Measurements from ENCODE around the gene PCYOX1L.

Gene PCYOX1L, protein sequence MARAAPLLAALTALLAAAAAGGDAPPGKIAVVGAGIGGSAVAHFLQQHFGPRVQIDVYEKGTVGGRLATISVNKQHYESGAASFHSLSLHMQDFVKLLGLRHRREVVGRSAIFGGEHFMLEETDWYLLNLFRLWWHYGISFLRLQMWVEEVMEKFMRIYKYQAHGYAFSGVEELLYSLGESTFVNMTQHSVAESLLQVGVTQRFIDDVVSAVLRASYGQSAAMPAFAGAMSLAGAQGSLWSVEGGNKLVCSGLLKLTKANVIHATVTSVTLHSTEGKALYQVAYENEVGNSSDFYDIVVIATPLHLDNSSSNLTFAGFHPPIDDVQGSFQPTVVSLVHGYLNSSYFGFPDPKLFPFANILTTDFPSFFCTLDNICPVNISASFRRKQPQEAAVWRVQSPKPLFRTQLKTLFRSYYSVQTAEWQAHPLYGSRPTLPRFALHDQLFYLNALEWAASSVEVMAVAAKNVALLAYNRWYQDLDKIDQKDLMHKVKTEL

DNA sequence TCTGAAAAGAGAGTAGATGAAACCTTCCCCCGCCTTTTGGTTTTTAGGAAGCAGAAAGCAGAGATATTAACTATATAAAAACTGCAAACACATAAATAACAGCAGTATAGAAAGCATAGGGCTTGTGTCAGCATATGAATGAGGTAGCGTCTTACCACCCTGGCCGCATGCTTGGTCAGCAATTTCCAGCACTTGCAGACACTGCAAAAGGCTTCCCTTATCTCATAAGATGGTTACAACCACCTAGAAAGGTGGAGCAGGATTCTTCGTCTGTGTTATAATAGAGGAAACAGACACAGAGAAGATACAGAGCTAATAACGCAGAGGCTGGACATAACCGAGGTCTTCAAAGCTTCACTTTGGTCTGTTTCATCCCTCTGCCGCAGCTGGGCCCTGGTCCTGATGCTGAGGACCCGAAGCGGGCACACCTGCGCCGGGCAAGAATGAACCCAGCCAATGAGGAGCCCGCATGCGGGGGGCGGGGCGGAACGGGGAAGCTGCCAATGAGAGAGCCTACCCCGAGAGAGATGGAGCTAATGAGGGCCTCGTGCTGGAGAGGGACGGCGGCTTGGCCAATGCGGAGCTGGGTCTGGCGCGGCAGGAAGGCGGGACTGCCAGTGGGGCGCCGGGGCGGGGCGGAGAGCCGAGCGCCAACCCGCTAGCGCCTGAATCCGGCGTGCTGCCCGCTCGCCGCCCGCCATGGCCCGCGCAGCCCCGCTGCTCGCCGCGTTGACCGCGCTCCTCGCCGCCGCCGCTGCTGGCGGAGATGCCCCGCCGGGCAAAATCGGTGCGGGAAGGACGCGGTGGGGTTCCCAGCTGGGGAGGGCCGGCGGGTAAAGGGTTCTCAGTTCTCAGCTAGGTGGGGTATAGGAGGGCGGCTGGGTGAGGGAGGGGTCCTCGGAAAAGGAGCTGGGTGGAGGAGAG is at the start of gene PCYOX1L:
Gene PCYOX1L (plus strand): TSS at position 677 of the 924 bp plus-strand sequence. CDS start 23 bp downstream, at position 700.
- peak; percentile 87 for FAIRE-seq

DNA sequence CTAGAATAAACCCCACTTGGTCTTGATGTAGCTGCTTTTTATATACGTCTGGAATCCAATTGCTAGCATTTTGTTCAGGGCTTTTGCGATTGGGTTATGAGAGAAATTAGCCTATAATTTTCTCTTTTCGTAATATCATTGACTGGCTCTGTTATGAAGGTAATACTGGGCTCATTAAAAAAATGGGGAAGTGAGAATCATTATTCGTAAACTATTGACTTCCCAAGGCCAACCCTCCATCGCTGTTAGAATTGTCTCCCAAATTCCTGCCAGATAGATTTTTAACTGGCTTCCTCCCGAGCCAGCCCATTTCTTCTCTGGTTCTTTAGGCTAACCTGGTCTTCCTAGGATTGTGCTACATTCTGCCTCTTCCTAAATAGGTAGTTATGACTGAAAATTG is 48.5 kb upstream of the PCYOX1L start:
- DNase-seq (ENCODE audit: insufficient read length, low spot score), result no peak
- FAIRE-seq, result no peak

More for the DNA sequence above, at the start of gene PCYOX1L:
- DNase-seq (ENCODE audit: insufficient read length, low spot score), result peak; percentile 91

DNA sequence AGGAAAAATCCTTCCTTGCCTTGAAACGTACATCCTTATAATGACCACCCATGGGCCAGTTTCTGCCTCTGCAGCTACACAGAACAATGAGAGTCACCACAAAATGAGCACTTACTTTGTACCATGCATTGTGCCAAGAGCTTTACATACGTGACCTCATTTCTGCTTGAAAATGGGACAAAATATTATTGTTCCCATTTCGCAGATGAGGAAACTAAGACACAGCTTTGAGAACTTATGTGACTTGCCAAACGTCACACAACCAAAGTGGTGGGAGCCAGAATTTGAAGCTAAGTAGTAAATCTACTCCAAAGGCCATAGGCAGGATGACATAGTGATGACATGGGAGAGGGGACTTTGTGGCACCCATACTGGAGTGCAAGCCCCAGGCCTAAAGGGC is 47.4 kb upstream of the PCYOX1L start:
- no peak for FAIRE-seq
- no peak for DNase-seq (ENCODE audit: insufficient read length, low spot score)

DNA sequence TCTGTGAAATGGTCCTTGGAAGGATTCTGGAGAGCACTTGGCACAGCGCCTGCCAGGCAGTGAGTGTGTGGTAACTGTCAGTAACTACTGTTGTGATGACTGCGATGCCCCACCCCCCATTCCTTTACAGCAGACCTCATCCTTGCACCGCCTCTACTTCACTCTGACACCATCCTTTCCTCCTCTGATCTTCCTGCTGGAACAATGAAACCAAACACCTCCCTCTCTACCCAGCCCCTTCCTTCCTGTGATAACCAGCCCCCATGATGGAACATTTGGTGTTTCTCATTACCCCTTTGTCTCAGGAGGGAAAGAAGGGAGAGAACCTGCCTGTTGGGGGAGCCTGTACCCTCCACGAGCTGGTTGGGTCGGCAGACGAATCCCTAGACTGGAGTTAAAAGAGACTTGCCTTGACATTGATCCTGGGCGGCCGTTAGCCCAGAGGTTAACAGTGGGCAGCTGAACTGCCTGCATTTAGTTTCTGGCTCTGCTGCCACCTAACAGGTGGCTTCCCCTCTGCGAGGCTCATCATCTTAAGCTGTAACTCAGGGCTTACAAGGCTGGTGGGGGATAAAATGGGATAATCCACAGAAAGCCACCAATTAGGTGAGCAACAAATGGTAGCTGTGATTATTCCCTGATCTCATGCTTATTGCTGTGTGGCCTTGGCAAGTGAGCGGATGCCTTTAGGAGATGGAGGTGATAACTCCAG is 46.7 kb upstream of the PCYOX1L start:
- no peak for FAIRE-seq
- DNase-seq (ENCODE audit: insufficient read length, low spot score), result no peak

DNA sequence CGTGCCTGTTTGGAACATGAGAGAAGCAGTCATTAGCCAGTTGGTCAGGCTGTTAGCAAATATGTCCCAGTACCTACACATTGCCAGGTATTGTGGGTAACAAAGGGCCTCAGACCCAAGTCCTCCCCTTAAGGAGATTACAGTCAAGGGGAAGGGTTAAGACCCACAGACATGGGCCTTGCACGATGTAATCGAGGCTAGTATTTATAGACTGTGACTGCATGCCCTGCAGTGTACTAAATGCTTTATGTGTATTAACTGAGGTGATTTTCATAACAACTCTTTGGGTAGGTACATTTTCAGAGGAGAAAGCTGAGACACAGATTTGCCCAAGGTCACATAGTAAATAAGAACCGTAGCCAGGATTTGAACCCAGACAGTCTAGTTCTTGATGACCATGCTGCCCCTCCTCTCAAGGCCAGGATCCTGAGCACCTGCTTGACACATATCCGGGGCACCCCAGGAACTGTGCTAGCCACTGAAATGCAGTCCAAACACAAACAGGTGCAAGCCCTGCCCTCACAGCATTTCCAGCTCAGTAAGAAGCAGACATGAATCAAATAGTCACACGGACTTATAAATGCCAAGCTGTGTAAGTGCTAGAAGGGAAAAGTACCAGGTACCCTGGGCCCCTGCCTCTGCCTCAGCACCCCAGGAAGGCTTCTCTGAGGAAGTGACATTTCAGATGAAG is 44.5 kb upstream of the PCYOX1L start:
- DNase-seq (ENCODE audit: insufficient read length, low spot score) (no peak), FAIRE-seq (no peak)

DNA sequence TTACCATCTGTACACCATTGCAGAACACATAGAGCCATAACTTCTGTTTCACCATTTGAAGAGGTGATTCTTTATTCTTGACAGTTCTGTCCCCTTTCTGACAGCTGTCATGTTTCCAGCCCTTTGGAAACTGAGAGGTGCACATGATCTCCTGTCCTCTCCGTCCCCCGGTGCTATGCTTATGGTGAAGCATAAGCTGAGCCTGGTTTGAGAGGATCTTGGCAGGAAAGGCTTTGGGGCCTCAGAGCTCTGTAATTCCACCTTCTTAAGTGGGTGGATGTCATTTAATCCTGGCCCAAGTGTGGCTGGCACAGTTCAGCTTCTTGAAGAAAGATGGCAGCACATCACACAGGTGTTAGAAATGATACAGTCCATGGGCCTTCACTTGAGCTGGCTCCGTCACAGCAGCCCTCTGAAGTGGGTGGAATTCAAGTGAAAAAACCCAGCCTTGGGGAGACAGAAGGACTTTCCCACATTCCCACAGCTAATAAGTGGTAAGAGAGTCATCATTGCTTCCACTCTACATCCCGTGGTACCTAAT is 43.2 kb upstream of the PCYOX1L start:
- FAIRE-seq (no peak), DNase-seq (ENCODE audit: insufficient read length, low spot score) (no peak)

DNA sequence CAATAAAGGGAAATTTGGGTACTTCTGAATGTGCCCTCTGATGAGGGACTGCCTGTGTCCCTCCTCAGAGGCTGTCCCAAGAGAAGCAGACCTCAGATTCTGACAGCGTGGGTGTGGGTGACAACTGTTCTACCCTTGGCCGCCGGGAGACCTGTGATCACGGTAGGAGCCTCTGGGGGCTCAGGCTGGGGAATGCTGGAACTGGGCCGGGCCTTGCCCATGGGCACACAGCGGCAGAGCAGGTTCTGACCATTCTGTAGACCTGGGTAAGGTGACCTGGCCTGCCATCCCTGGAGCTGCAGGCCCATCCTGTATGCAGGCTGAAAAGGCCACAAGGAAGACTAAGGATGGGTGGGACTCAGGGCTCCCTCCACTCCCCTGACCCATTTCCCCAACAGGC is 42.1 kb upstream of the PCYOX1L start:
- DNase-seq (ENCODE audit: insufficient read length, low spot score) (no peak), FAIRE-seq (no peak)

DNA sequence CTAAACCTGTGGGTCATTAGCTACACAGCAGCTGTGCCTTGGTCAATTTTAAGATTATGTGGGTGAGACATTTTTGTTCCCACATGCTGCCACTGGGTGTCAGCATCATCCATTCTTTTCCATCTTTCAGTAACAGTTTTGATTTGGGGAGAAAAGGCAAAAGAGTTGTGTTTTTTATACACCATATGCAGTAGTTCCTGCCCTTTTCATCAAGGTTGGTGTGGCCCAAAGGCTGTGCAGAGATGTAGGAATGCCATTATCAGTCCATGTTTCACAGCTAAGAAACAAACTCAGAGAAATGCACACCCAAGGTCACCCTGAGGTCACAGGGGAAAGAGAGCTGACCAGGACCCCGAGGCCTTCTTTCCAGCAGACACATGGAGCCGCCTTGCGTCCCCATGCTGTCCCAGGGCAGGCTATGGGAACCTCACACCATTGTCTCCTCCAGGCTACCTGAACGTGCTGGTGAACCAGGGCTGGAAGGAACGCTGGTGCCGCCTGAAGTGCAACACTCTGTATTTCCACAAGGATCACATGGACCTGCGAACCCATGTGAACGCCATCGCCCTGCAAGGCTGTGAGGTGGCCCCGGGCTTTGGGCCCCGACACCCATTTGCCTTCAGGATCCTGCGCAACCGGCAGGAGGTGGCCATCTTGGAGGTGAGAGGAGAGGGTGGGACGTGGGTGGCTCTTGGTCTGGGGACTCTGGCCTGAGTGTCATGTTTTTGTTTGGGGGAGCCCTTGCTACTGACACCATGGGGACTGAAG is 40.4 kb upstream of the PCYOX1L start:
- peak; percentile 36 for DNase-seq (ENCODE audit: insufficient read length, low spot score)
- FAIRE-seq, result peak; percentile 61

DNA sequence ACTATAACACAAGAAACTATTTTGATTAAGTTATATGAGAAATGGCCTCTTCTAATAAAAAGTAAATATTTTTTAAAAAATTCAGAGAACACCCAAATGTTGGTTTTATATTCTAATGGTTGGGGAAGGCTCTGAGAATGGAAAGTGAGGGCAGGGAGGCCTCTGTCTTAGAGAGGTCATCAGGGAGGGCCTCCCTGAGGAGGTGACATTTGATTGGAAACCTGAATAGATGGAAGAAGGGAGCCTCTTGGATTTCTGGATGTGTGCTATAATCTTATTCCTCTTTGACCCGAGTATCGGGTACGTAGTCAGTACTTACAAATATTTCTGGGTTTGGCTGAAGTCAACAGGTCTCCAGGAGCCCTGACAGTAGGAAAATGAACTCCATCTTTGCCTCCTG is 38.7 kb upstream of the PCYOX1L start:
- FAIRE-seq (no peak), DNase-seq (ENCODE audit: insufficient read length, low spot score) (no peak)

DNA sequence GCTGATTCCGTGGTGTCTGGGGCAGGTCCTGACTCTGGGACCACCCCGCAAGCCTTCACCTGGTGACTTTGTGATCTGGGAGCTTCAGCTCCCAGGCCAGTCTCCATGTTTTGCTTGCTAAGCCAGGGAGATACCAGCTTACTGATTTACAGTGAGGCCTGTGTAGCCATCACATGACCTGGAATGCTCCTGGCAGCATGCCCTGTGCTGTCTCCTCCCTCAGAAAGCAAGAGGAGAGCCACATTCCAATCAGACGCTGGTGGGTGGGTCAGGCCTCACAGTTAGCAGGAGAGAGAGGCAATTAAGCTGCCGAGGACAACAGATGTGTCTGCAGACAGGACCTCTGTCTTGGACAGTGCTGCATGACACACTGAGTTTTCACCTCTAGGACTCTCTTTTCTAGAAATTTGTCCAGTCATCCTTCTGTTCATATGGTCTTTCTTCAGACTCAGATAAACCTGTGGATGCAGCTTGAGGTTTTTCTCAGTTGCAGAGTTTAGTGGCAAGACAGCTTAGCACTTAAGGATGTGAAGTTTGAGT is 37.0 kb upstream of the PCYOX1L start:
- FAIRE-seq (no peak), DNase-seq (ENCODE audit: insufficient read length, low spot score) (no peak)

DNA sequence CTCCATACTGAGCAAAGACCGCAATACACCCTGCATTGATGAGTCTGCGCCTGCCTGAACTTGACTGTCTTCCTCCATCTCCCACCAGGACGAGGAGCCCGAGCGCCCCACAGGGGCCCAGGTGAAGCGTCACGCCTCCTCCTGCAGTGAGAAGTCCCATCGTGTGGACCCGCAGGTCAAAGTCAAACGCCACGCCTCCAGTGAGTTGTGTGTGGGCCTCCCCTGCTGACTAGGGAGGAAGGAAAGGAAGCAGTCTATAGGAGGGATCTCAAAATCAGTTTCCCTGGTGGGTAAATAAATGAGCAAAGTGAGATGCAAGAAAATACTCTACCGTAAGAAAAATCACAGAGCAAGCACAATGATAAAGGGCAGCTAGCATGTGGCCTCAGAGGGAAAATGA is 35.3 kb upstream of the PCYOX1L start:
- FAIRE-seq, result no peak
- no peak for DNase-seq (ENCODE audit: insufficient read length, low spot score)

DNA sequence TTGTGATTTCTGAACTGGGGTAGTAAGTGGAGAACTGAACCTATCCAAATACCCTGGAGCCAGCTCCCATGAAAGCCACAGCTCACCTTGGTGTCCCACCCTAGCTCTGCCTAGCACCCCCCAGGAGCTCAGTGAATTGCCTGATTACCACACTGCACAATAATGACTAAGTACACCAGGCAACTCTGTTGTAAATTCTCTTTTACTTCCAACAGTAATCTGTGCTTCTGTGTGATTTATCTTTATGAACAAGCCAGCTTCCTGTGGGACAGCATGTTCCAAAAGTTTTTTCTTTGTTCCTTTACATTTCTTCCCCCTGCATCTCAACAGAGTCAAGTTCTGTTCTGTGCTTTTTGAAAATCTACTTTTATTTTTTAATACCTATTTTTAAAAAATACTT is 34.6 kb upstream of the PCYOX1L start:
- no peak for DNase-seq (ENCODE audit: insufficient read length, low spot score)
- no peak for FAIRE-seq

DNA sequence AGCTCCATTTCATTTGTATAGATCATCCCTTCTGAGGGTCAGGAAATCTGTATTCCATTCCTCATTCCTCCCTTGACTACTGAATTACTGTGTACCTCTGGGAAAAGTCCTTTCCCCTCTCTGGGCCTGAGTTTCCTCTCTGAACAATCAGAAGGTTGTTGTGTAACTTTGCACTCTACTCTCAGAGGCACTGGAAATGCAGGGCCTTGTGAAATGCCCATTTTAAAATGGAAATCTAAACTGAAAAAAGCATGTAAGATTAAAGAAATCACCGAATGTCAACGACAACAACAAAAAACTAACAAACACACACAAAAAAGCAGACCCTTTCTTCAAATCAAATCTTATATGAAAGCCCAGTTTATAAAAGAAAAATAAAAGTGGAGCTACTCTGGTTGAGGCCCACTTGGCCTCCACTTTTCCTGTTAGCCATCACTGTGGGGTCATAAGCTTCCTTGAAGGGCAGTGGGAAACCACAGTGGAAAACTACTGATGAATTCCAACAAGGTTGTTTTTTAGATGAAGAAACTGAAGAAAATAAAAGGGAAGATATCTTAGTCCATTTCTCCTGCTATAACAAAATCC is 34.1 kb upstream of the PCYOX1L start:
- DNase-seq (ENCODE audit: insufficient read length, low spot score) (no peak), FAIRE-seq (no peak)

DNA sequence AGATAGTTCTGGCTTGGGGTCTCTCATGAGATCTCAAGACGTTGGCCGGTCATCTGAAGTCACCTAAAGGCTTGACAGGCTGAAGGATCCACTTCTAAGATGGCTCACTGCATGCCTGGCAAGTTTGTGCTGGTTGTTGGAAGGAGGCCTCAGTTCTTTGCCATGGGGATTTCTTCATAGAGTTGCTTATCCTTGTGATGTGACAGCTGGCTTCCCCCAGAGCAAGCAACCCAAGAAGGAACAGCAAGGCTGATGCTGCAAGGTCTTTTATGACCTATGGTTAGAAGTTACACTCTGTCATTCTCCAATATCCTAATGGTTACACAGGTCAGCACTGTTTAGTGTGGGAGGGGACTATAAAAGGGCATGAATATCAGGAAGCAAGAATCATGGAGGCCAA is 33.2 kb upstream of the PCYOX1L start:
- FAIRE-seq (no peak), DNase-seq (ENCODE audit: insufficient read length, low spot score) (no peak)

DNA sequence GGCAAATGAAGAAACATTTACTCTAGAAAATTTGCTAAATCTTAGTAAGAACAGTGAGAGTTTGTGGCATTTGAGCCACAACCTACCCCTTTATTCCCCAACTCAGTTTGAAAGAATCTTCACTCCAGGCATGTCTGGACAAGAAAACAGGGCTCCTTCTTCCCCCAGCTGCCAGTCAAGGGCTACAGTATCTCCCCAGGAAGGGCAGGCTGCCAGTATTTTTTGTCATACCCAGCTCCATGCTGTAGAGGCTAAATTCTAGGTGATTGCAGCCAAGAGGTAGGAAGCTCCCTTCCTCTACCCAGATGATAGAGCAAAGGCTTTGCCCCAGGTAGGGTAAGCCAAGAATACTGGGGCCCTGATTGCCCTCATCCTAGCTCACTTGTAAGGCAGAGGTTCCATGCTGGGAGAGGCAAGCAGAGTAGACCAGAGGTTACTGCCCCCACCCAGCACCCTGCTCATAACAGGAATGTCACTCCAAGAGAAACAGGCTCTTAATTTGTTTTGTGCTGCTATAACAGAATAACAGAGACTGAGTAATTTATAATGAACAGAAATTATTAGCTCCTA is 32.6 kb upstream of the PCYOX1L start:
- DNase-seq (ENCODE audit: insufficient read length, low spot score) (no peak), FAIRE-seq (no peak)

DNA sequence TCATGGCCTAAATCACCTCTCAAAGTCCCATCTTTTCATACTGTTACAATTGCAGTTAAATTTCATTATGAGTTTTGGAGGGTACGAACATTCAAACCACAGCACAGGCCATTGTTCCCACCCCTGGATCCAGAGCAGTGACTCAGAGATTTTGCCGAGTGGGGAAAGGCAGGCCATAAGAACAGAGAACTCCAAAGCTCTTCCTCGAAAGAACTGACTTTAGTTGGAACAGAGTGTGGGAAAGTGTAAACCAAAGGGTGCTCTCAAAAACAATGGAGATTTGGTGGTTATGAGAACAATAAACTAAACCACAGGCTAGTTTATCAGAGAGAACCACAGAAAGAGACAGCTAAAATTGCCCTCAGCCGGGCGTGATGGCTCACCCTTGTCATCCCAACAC is 32.0 kb upstream of the PCYOX1L start:
- FAIRE-seq (no peak), DNase-seq (ENCODE audit: insufficient read length, low spot score) (no peak)

DNA sequence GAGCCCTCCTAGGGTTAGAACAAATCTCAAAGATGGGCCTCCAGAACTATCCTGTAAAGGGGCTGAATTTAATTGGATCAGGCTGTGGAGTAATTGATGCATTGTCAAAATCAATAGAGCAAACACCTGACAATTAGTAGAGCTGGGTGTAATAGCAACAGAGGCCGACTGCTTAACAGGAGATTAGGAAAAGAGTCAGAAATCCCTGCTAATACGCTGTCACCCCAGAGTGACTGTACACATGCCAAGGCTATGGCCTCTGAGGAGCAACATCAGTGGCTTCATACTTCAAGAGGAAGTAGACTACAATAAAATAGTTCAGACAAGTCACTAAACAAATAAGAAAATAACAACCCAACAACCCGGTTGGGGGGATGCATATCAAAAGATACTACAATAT is 31.2 kb upstream of the PCYOX1L start:
- no peak for FAIRE-seq
- no peak for DNase-seq (ENCODE audit: insufficient read length, low spot score)

DNA sequence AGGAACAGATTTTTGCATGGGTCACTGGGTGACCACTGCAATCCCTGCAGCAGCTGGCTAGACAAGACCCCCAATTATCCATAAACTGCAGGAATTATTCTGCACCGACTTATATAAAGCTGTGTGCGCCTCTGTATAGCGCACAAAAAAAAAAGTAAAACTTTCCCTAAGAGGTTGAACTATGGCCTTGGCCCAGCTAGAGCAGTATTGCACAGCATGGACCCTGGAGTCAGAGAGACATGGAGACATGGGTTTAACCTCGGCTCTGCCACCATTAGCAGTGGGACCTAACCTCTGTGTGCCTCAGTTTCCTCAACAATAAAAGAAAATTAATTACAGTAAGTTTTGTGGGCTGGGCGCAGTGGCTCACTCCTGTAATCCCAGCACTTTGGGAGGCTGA is 29.7 kb upstream of the PCYOX1L start:
- FAIRE-seq, result no peak

More for the DNA sequence above, 29.7 kb upstream of the PCYOX1L start:
- no peak for DNase-seq (ENCODE audit: insufficient read length, low spot score)
